ENCODE measurements around the gene DLX2. TPM values are rescaled to one million over a fixed set of nuclear protein-coding genes. Genes with fewer than 3 reads are reported as not detected.

The DLX2 gene
- total and polyA plus RNA-seq, 2 donors (not counting 3 experiments of a cell fraction or from before 2014, with no cell fraction given): not detected

DNA sequence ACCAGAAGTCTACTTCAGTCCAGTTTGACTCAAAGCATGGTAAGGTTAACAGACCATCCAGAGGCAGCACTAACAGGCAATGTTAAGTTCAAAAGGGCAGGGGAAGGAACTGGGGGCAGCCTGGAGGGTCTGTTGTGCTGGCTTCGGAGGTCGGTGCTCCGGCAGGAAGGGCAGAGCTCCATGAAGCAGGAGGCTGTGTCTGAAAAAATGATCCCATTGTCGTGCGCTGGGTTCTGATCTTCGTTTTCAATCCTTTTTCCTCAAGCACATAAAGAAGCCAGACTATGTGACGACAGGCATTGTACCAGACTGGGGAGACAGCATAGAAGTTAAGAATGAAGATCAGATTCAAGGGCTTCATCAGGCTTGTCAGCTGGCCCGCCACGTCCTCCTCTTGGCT, 39.3 kb downstream of the DLX2 start:
- no TSS peak for BruUV-seq (replicated peaks)
- DNase-seq (ENCODE audit: low read depth, low spot score) (no peak), FAIRE-seq (no peak)
- Histone ChIP-seq H3K27me3 (ENCODE audit: control insufficient read depth in 2 of 2, insufficient read depth in 2 of 2, low read length in 2 of 2) (no peaks in the 10 kb centered on the region), H4K20me1 (replicated peaks; ENCODE audit: control insufficient read depth, extremely low read depth, insufficient read depth, low read length) (no peaks in the 10 kb centered on the region), H3K4me3 (replicated peaks in 1 of 3; ENCODE audit: insufficient read depth in 1 of 3, low read depth in 1 of 3, low read length in 3 of 3) (no peak overlapping the region), H3K4me2 (ENCODE audit: insufficient read depth, low read length) (no peak overlapping the region), H3K36me3 (ENCODE audit: control insufficient read depth in 2 of 2, extremely low read depth in 1 of 2, insufficient read depth in 2 of 2, low read length in 2 of 2) (no peaks in the 10 kb centered on the region), H3K9me1 (replicated peaks; ENCODE audit: control insufficient read depth, extremely low read depth, insufficient read depth, low read length) (no peaks in the 10 kb centered on the region), H3K4me1 (ENCODE audit: control insufficient read depth, extremely low read depth, insufficient read depth, low read length) (no peaks in the 10 kb centered on the region), H3K27ac (ENCODE audit: insufficient read depth, low read depth, low read length) (no peak overlapping the region), H2AFZ (ENCODE audit: low read depth, low read length) (no peak overlapping the region), H3K79me2 (ENCODE audit: control insufficient read depth, insufficient read depth, low read length) (no peaks in the 10 kb centered on the region), H3K9ac (replicated peaks; ENCODE audit: extremely low read depth, insufficient read depth, low read length) (no peak overlapping the region), H3K9me3 (replicated peaks; ENCODE audit: control insufficient read depth, insufficient read depth, low read length) (no peaks in the 10 kb centered on the region)
- intact Hi-C loops (cut with micrococcal nuclease): no loop called here
- POLR2A ChIA-PET: no interaction called here
- dilution Hi-C loops (cut with MboI; ENCODE audit: extremely low pct_ligation_motif_present, low sequenced_read_pairs): no loop called here
- CTCF ChIA-PET: interaction anchor here (0.6 to 2.6 kb wide), 2 partner anchors 9 to 18 kb away, joined by 3 to 5 read pairs; no protein-coding TSS in a partner anchor
- TF ChIP-seq GATA2 (IDR thresholded peaks at IDR 0.05; ENCODE audit: insufficient read depth, insufficient read length, low read depth, low read length) (no peak), FOS (IDR thresholded peaks at IDR 0.05; ENCODE audit: borderline replicate concordance, insufficient read depth, low read length) (no peak), MYC (IDR thresholded peaks at IDR 0.05; ENCODE audit: low read depth, low read length) (no peak)
- TF ChIP-seq, protein P1, sequence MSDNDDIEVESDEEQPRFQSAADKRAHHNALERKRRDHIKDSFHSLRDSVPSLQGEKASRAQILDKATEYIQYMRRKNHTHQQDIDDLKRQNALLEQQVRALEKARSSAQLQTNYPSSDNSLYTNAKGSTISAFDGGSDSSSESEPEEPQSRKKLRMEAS (IDR thresholded peaks at IDR 0.05; ENCODE audit: insufficient read depth, insufficient read length): no peak
- TF ChIP-seq, protein P2, sequence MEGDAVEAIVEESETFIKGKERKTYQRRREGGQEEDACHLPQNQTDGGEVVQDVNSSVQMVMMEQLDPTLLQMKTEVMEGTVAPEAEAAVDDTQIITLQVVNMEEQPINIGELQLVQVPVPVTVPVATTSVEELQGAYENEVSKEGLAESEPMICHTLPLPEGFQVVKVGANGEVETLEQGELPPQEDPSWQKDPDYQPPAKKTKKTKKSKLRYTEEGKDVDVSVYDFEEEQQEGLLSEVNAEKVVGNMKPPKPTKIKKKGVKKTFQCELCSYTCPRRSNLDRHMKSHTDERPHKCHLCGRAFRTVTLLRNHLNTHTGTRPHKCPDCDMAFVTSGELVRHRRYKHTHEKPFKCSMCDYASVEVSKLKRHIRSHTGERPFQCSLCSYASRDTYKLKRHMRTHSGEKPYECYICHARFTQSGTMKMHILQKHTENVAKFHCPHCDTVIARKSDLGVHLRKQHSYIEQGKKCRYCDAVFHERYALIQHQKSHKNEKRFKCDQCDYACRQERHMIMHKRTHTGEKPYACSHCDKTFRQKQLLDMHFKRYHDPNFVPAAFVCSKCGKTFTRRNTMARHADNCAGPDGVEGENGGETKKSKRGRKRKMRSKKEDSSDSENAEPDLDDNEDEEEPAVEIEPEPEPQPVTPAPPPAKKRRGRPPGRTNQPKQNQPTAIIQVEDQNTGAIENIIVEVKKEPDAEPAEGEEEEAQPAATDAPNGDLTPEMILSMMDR (IDR thresholded peaks at IDR 0.05; ENCODE audit: extremely low read depth in 1 of 2, insufficient read depth in 1 of 2, low read depth in 1 of 2, low read length in 2 of 2): no peak
